ENCODE results near the gene AP4E1. TPM values are rescaled to one million over a fixed set of nuclear protein-coding genes. Genes with fewer than 3 reads are reported as not detected.

Gene AP4E1
- total and polyA plus RNA-seq, 2 of the 4 experiments (the other 2 are of a cell fraction) = 3.1 to 6.8 TPM

DNA sequence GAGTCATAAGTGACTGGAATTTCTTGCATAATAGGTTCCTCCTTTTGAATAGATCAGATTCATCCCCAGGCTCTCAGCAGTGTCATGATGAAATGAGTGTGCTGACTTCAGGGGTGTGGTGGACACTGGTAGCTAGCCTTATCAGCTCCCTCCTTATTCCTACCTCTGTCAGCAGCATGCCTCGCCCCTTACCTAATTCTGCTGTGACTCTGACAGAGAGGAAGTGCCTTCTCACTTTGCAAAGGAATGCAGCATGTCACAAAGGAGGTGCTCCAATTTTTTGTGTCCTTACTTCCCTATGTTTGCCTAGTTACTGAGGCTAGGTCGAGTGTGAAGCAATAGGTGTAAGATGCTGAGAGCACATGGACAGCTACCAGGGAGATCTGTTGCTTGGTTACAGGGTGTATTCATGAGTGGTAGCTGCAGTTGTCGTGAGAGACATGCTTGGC, 95.6 kb downstream of the AP4E1 start:
- Histone ChIP-seq H2BK120ac (ENCODE audit: low read depth, low read length) (no peak overlapping the region), H3K27ac (ENCODE audit: insufficient read depth, low read length) (no peak overlapping the region), H3K9me1 (ENCODE audit: insufficient read depth, low read length) (peaks cover 4% of the 10 kb centered on the region; the same call in 1 of the 2 replicates), H3K23ac (ENCODE audit: low read depth, low read length) (0 out of 2 replicates have a peak overlapping the region, but pooled peaks have one; percentile 16), H3K36me3 (ENCODE audit: control insufficient read depth, insufficient read depth, low read length) (peaks cover 12% of the 10 kb centered on the region), H3K14ac (replicated peaks; ENCODE audit: low read depth, low read length) (0 out of 2 replicates have a peak overlapping the region, but pooled peaks have one; percentile 21), H2AK9ac (replicated peaks; ENCODE audit: low read depth, low read length, poor library complexity) (no peak overlapping the region), H3K56ac (ENCODE audit: extremely low read depth, insufficient read depth, low read length) (no peak overlapping the region), H3K4ac (ENCODE audit: low read depth, low read length) (no peak overlapping the region), H3K18ac (ENCODE audit: low read depth, low read length) (no peak overlapping the region), H3K9me3 (ENCODE audit: control insufficient read depth, insufficient read depth, low read length) (no peaks in the 10 kb centered on the region), H4K91ac (ENCODE audit: insufficient read depth, low read depth, low read length) (no peak overlapping the region), H4K20me1 (ENCODE audit: insufficient read depth, low read length) (no peaks in the 10 kb centered on the region), H4K5ac (ENCODE audit: low read depth, low read length) (no peak overlapping the region), H2AFZ (replicated peaks; ENCODE audit: low read length, poor library complexity) (no peak overlapping the region), H3K27me3 (ENCODE audit: control insufficient read depth, insufficient read depth, low read length) (no peaks in the 10 kb centered on the region), H2AK5ac (ENCODE audit: low read depth, low read length) (no peak overlapping the region), H3K4me3 (ENCODE audit: insufficient read depth, low read depth, low read length) (no peak overlapping the region), H2BK20ac (ENCODE audit: low read depth, low read length) (no peak overlapping the region), H2BK5ac (ENCODE audit: low read depth, low read length, poor library complexity, severe bottlenecking) (no peak overlapping the region), H3K4me2 (ENCODE audit: low read depth, low read length) (no peak overlapping the region), H3K9ac (ENCODE audit: low read depth, low read length) (no peak overlapping the region), H4K8ac (ENCODE audit: low read depth in 2 of 2, low read length in 2 of 2) (no peak overlapping the region), H2BK15ac (ENCODE audit: low read depth, low read length) (no peak overlapping the region), H3K79me1 (ENCODE audit: low read depth in 1 of 2, low read length in 2 of 2) (no peaks in the 10 kb centered on the region), H3K4me1 (ENCODE audit: control insufficient read depth, insufficient read depth, low read length) (peaks cover 1% of the 10 kb centered on the region; the same call in 1 of the 2 replicates)
- intact Hi-C loops (cut with micrococcal nuclease) = no loop called here
- in situ Hi-C loops (cut with MboI; ENCODE audit: low sequenced_read_pairs) = no loop called here
- BruUV-seq (replicated peaks) = no TSS peak
- WGBS, 2 experiments (ENCODE audit: extremely low coverage in 2 of 2, insufficient read length in 1 of 2) = no CpG with 5 or more reads among the region's 3 CpGs
- ChIA-PET CTCF (no interaction called here), POLR2A (ENCODE audit: unreplicated experiment) (no interaction called here)
- peak; percentile 77 for ATAC-seq (ENCODE audit: low read depth)
- no peak for TF ChIP-seq MAFK (IDR thresholded peaks at IDR 0.05; ENCODE audit: low read depth, low read length)
- TF ChIP-seq, protein P1, sequence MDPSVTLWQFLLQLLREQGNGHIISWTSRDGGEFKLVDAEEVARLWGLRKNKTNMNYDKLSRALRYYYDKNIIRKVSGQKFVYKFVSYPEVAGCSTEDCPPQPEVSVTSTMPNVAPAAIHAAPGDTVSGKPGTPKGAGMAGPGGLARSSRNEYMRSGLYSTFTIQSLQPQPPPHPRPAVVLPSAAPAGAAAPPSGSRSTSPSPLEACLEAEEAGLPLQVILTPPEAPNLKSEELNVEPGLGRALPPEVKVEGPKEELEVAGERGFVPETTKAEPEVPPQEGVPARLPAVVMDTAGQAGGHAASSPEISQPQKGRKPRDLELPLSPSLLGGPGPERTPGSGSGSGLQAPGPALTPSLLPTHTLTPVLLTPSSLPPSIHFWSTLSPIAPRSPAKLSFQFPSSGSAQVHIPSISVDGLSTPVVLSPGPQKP (IDR thresholded peaks at IDR 0.05; ENCODE audit: borderline replicate concordance, low read depth, low read length) = no peak
- TF ChIP-seq CEBPB (IDR thresholded peaks at IDR 0.05; ENCODE audit: low read depth, low read length) = peak; percentile 35; the same call in 1 of the 2 replicates
- TF ChIP-seq RFX5 (IDR thresholded peaks at IDR 0.05; ENCODE audit: low read depth, low read length) = no peak
- dilution Hi-C loops (cut with HindIII; ENCODE audit: low sequenced_read_pairs, unreplicated experiment) = no loop called here
- peak; percentile 57 for DNase-seq

Measured in IMR-90 (cell line).